NB4 (cell line): Measurements from ENCODE around the gene COTL1.
"Not testable (repeated sequence)": the region's sequence is repeated elsewhere in the genome, so short reads cannot be mapped to it uniquely, and the experiment has no call there.

Experiments used
- CTCF ChIP-seq: IDR thresholded peaks from one replicate; pipeline ENCODE4 v1.5.1; 2012; ENCODE audit warnings: low read depth, low read length
- MAX ChIP-seq: IDR thresholded peaks from 2 replicates; pipeline ENCODE4 v1.6.1; 2011; ENCODE audit warnings: low read depth, low read length
- MYC ChIP-seq: IDR thresholded peaks from 2 replicates; pipeline ENCODE4 v1.6.1; 2011; ENCODE audit warnings: low read depth, low read length
- POLR2A ChIP-seq: IDR thresholded peaks from 2 replicates; pipeline ENCODE4 v1.6.1; 2011; ENCODE audit warnings: mild to moderate bottlenecking; ENCODE audit not compliant: insufficient read length; ENCODE audit errors: extremely low read depth

- not testable (repeated sequence) for TF ChIP-seq CTCF, MAX, POLR2A, MYC
Measured at GRCh38 chr16:84620913-84621312, 3.0 kb upstream of the COTL1 start.
